ENCODE results near the gene FBLIM1.
"Not testable (repeated sequence)": the region's sequence is repeated elsewhere in the genome, so short reads cannot be mapped to it uniquely, and the experiment has no call there.

FBLIM1 gene

GRCh38 chr1:15770313-15770962 is 11.8 kb downstream of the FBLIM1 start:
- no peak for DNase-seq

DNA sequence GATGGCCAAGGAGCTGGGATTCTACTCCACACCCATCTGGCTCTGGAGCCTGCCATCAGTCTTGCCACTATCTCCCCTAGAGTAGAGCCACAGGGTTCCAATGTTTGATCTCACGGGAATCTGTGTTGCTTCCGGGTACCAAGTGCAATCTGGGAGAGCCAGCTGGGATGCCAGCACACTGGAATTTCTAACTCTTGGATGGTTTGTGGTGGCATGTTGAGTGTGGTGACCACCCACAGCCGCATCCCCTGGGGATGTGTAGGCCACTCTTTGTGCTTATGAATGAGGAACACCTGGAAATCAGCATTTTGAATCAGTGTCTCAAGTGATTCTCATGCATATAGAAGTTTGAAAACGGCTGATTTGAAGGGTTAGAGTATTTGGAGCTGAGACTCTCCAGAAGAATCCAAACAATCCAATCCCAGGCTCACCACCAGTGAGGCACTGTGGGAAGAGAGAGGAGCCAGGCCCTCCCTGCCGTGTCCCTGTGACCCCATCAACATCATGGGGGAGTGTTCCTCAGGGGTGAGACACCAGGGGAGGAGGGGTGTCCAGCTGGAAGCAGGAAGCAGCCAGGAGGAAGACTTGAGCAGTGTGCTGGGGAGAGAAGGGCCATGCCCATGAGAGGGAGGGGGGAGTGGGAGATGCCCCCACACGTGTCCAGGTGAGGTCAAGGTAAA is 13.4 kb downstream of the FBLIM1 start:
- DNase-seq = no peak

DNA sequence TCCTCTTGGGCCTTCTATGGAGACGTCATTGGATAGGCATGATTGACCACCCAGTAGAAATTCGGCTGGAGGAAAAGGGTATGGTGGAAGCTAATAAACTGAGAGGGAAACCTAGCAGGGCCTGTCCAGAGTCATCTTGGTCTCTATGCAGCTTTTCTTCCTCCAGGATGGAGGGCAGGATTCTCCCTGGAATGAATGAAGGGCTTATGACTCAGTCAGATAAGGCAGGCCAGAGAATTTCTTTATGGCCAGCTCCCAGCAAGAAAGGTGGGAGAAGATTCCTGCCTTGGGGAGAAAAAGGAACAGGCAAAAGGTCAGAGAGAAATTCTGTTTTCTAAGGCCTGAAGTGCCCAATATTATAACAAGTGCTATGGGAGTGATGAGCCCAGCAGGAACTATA is 17.1 kb downstream of the FBLIM1 start:
- DNase-seq = no peak

DNA sequence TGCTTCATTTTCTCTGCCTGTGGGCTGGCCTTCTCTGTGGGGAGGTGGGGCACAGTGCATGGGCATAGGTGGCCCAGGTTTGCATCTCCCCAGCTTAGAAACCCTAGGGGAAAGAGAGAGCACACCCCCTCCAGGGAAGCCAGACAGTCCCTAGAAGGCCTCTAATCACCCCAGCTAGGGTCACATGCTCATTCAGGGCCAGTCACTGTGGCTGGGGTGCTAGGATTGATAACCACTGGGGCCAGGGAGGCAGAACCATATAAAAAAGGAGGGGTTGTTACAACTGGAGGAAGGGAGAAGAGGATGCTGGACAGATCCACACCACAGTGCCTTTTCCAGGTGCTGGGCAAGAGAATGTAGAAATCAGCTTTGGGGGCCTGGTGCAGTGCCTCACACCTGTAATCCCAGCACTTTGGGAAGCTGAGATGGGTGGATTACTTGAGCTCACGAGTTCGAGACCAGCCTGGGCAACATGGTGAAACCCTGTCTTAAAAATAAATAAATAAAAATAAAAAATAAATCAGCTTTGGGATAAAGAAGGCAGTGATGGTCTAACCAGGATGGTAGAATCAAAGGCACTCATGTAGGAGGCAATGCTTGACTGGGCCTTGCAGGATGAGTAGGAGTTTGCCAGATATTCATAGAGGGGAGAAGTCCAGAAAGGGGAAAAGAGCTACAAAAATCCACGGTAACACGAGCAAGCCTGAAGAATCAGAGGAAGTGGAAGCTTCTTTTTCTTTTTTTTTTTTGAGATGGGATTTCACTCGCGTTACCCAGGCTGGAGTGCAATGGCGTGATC is 19.5 kb downstream of the FBLIM1 start:
- no peak for DNase-seq

DNA sequence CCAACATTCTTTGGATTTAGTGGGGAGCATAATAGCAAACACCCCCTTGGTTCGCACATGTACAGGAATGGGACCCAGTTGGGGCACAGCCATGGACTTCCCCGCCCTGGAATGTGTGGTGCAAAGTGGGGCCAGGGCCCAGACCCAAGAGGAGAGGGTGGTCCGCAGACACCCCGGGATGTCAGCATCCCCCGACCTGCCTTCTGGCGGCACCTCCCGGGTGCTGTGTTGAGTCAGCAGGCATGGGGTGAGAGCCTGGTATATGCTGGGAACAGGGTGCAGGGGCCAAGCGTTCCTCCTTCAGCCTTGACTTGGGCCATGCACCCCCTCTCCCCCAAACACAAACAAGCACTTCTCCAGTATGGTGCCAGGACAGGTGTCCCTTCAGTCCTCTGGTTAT is 27.1 kb downstream of the FBLIM1 start:
- DNase-seq = no peak

- no peak for DNase-seq
Measured at GRCh38 chr1:15786581-15786980, 28.0 kb downstream of the FBLIM1 start.

- DNase-seq = no peak
Measured at GRCh38 chr1:15788624-15789301, 30.2 kb downstream of the FBLIM1 start.

DNA sequence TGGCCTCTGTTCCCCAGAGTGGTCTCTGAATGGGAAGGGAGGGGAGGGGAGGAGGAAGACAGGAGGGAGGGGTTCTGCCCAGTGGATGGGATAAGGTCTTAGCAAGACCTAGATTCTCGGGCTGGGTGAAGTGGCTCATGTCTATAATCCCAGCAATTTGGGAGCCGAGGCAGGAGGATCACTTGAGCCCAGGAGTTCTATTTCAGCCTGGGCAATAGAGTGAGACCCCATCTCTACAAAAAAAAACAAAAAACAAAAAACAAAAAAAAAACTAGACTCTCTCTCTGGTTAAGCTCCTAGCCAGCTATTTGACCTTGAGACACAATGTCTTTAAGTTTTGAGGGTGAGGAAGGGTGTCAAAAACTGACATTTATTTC is 37.5 kb downstream of the FBLIM1 start:
- no peak for DNase-seq

DNA sequence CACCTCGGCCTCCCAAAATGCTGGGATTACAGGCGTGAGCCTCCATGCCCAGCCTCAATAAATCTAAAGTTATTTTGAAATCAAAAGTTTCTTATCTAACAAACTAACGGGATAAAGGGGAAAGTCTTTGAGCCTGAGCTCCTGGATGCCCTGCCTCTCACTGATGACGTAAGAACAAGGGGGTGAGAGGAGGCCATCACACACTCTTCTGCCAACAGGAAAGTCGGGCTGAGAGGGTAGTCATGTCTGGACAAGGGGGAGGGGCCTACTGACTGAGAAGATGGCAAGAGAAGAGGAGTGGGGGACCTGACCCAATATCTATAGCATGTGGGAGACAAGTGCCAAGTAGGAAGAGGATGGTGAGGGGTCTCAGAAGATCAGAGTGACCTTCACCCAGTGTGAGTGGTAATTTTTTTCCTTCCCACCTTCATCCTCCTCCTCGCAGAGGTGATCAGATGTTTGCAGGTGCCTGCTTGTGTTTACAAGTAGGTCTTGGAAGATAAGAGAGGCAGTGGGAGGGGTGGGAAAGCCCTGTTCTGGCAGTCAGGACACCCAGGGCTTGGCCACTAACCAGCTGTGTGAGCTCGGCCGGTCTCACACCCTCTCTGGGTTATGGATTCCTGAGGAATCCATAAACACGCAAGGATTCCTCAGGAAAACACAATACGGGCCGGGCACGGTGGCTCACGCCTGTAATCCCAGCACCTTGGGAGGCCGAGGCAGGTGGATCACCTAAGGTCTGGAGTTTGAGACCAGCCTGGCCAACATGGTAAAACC is 39.2 kb downstream of the FBLIM1 start:
- no peak for DNase-seq

DNA sequence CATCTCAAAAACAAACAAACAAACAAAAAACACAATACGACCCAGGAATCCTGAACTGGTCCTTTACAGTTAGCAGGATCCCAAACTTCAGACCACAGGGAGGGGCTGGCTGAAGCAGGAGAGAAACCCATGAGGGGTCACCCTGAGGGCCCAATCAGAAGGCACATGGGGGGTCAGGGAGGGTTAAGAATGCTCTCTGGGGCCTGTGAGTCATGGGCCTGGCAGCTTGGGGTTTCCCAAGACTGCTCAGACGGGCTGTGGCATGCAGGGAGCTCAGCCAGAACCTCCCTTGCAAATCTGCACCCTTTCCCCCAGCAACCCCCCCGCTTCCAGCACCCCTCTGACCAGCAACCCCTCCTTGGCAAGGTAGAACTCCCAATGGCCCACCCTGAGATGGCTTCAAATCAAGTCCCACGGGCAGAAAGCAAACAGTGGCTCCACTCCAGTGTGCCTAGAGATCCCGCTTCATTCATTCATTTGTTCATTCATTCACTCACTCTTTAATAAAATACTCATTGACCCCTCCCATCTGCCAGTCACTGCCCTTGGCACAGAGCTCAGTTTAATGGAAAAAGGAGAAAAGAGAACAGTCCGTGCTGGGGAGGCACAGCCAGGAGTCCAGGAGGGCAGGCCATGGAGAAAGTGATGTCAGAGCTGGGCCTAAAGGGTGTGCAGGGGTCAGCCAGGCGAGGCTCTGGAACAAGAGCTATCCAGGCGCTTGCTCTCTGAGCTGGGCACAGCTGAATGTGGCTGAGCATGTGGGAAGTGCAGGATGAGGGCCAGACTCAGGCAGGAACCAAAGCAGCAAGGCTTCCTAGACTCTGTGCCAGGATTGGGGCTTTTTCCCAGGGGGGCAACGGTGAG is 40.6 kb downstream of the FBLIM1 start:
- no peak for DNase-seq

GRCh38 chr1:15799928-15800835 is 41.6 kb downstream of the FBLIM1 start:
- DNase-seq = peak; percentile 34

DNA sequence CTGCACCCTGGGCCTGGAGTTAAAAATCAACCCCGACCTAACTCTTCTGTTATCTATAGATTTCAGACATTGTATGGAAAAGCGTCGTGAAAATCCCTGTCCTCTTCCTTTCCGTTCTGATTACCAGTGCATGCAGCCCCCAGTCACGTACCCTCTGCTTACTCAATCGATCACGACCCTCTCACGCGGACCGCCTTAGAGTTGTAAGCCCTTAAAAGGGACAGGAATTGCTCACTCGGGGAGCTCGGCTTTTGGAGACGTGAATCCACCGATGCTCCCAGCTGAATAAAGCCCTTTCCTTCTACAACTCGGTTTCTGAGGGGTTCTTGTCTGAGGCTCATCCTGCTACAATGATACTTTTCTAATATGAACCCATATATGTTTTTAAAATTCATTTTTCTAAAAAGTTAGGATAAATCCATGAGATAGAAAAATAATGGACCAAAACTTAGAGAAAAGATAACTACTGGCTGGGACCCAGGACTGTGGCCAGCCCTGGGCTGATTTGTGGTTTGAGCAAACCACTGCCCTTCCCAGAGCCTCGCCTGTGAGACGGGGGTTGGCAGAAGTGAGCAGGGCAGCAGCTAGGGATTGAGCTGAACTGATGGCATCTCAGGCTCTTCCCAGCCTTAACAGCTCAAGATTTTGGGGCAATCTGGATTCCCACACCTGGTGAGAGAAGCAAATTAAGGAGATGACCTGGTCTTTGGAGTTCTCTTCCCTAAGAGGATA is 43.8 kb downstream of the FBLIM1 start:
- no peak for DNase-seq

DNA sequence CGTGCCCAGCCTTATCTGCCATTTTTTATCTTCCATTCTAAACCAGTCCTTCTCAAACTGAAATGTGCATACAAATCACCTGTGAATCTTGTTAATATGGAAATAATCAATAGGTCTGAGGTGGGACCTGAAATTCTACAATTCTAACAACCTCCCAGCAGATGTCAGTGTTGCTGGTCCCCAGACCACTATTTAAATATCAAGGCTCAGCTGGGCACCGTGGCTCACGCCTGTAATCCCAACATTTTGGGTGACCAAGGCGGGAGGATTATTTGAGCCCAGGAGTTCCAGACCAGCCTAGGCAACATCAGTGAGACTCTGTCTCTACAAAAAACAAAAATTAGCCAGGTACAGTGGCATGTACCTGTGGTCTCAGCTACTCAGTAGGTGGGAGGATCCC is 44.8 kb downstream of the FBLIM1 start:
- DNase-seq = peak; percentile 55

DNA sequence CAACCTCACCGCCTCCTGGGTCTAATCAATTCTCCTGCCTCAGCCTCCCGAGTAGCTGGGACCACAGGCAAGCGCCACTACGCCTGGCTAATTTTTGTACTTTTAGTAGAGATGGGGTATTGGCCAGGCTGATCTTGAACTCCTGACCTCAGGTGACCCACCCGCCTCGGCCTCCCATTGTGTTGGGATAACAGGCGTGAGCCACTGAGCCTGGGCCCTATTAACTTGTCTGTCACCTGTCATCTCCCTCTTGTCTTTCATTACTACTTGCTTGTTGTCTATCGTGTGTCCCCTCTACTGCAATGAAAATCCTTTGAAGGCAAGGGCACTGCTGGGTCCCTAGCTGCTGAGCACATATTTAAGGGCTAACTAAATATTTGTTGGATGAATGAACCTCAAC is 45.5 kb downstream of the FBLIM1 start:
- DNase-seq = no peak

- no peak for DNase-seq
Measured at GRCh38 chr1:15807121-15807520, 48.5 kb downstream of the FBLIM1 start.

GRCh38 chr1:15807549-15807948 is 49.0 kb downstream of the FBLIM1 start, which contains the start of gene UQCRHL:
TSS of gene UQCRHL (minus strand) at chr1:15807649. CDS start at chr1:15807649, 0 bp downstream.
- DNase-seq = not testable (repeated sequence)

GRCh38 chr1:15808955-15809354 is 50.4 kb downstream of the FBLIM1 start:
- DNase-seq = no peak

DNA sequence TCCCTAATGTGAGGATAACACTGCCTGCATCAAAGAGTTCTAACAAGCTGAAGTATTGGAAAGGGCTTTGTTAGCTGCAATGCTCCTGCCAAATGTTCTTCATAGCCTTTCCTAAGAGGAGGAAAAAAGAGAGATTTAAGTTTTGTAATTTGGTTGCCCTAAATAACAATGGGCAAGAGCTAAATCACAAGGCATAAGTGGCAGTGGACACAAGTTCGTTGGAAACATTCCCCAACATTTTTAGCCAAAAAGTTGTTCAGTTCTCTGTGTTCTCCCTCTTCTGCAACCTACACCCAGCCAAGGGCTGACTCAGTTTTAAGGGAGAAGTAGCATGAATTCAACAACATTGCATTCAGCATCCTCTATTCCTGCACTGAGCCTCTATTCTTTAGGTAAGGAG is 51.5 kb downstream of the FBLIM1 start:
- DNase-seq = no peak

DNA sequence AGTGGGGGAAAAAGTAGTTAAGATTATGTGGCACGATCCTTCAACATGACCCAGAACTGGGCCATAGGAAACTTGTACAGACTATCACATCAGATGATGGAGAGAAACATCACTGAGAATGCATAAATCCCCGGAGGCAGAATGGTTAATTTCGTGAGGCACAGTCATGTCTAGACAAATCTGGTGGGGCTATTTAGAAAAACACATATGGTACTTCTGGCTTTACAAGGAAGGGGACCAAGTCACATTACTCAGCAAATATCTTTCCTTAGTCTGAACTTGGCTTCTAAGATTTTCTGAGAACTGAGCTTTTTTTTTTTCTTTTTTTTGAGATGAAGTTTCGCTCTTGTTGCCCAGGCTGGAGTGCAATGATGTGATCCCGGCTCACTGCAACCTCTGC is 58.1 kb downstream of the FBLIM1 start:
- no peak for DNase-seq

DNA sequence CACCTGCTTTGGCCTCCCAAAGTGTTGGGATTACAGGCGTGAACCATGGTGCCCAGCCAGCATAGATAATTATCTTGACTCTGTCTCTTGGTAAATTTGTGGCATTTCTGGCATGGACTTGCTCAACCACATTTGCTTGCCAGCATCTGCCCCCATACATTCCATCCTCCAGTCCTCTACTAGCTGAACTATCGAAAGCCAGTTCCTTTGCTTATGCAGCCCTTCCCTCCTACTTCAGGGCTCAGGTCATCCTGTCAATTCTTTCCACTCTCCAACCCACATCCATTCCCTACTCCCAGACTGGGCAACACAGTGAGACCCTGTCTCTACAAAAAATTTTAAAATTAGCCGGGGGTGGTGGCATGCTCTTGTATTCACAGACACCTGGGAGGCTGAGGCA is 61.9 kb downstream of the FBLIM1 start:
- DNase-seq = no peak
